ENCODE data around the gene CDC14B.
"Not testable (repeated sequence)": the region's sequence is repeated elsewhere in the genome, so short reads cannot be mapped to it uniquely, and the experiment has no call there.

CDC14B gene

DNA sequence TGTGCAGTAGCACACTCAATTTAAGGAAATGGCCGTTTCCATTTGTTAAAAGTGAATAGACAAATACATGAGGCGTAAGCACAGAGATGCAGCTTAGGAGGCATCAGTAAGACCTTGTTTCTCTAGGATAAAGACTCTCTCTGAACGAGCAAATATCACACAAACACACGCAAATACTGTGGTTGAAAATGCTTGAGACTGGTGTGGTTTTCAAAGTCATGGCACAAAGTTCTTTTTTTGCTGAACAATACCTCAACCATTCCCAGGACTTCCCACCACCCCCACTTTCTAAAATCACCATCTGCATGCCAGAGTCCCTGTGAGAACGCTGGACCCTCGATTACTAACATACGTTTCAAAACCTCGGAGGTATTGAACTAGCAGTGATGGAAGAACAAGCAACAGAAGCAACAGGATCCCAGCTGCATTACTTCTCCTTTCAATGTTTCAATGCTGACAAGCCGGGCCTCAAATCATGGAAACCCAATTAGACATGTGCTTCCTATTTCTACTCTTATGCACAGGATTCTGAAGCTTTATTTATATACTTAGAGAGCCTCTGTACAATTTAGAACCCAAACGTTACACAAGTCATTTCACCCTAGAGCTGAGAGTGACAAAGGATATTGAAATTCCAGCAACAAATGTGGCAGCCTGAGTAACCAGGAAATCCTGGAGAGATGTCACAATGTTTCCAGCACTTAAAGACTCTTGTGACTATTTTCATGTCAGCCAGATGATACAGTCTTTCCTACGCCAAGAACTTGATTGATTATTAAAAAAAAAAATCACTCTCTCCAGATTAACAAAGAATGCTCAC, 63.9 kb downstream of the CDC14B start:
- H3K9ac ChIP-seq (ENCODE audit: low read length): no peak overlapping the region
- H3K36me3 ChIP-seq (ENCODE audit: insufficient read depth, low read length): peaks cover 1% of the 10 kb centered on the region
- no peak overlapping the region for H3K4me3 ChIP-seq (ENCODE audit: low read depth in 1 of 2, low read length in 2 of 2)
- H3K9me3 ChIP-seq (ENCODE audit: low read length): no peaks in the 10 kb centered on the region
- no peaks in the 10 kb centered on the region for H3K4me1 ChIP-seq (ENCODE audit: insufficient read depth, low read length)
- no peak overlapping the region for H3K27ac ChIP-seq (ENCODE audit: low read depth, low read length)
- H3K27me3 ChIP-seq (ENCODE audit: control insufficient read depth in 1 of 2, insufficient read depth in 2 of 2, low read length in 2 of 2): no peaks in the 10 kb centered on the region

GRCh38 chr9:96554801-96555566, 64.7 kb downstream of the CDC14B start:
- Histone ChIP-seq H3K9ac (ENCODE audit: low read length) (no peak overlapping the region), H3K9me3 (ENCODE audit: low read length) (no peaks in the 10 kb centered on the region), H3K4me1 (ENCODE audit: insufficient read depth, low read length) (no peaks in the 10 kb centered on the region), H3K27me3 (ENCODE audit: control insufficient read depth in 1 of 2, insufficient read depth in 2 of 2, low read length in 2 of 2) (no peaks in the 10 kb centered on the region), H3K27ac (ENCODE audit: low read depth, low read length) (no peak overlapping the region), H3K36me3 (ENCODE audit: insufficient read depth, low read length) (peaks cover 4% of the 10 kb centered on the region), H3K4me3 (ENCODE audit: low read depth in 1 of 2, low read length in 2 of 2) (no peak overlapping the region)

DNA sequence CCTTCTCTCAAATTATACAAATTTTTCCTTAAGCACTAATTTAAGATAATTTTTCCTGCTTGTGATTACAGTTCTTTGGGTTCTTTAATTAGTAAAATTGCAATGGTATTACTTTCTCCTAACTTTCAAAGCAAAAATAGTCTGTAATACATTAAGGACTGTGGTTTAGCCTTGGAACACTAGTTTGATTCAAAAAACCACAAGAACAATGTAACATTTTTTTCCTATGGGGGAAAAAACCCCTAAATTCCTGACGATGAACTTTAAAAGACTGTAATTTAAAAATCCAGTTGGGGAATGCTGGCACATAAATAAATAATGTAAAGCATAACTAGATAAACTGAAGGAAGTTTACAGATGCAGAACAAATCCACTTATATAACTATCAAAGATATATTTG, 65.3 kb downstream of the CDC14B start:
- Histone ChIP-seq H3K4me1 (ENCODE audit: insufficient read depth, low read length) (no peaks in the 10 kb centered on the region), H3K9me3 (ENCODE audit: low read length) (no peaks in the 10 kb centered on the region), H3K27ac (ENCODE audit: low read depth, low read length) (no peak overlapping the region), H3K4me3 (ENCODE audit: low read depth in 1 of 2, low read length in 2 of 2) (no peak overlapping the region), H3K27me3 (ENCODE audit: control insufficient read depth in 1 of 2, insufficient read depth in 2 of 2, low read length in 2 of 2) (no peaks in the 10 kb centered on the region), H3K36me3 (ENCODE audit: insufficient read depth, low read length) (peaks cover 4% of the 10 kb centered on the region), H3K9ac (ENCODE audit: low read length) (no peak overlapping the region)

DNA sequence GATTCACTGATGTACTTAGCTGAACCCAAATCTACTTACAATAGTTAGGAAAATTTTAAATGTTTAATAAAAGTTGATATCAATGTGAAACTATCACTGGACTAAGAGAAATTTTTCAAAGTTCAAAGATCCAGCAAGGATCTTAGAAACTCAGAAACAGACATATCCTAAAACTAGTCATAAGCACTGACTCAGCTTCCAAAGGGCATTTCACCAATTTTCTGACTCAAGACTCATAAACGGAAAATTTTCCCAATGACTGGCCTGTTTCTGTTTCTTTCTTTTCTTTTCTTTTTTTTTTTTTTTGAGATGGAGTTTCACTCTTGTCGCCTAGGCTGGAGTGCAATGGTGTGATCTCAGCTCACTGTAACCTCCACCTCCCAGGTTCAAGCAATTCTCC, 66.6 kb downstream of the CDC14B start:
- Histone ChIP-seq H3K27me3 (ENCODE audit: control insufficient read depth in 1 of 2, insufficient read depth in 2 of 2, low read length in 2 of 2) (no peaks in the 10 kb centered on the region), H3K36me3 (ENCODE audit: insufficient read depth, low read length) (peaks cover 4% of the 10 kb centered on the region), H3K4me1 (ENCODE audit: insufficient read depth, low read length) (no peaks in the 10 kb centered on the region), H3K9me3 (ENCODE audit: low read length) (no peaks in the 10 kb centered on the region), H3K4me3 (ENCODE audit: low read depth in 1 of 2, low read length in 2 of 2) (no peak overlapping the region), H3K27ac (ENCODE audit: low read depth, low read length) (no peak overlapping the region), H3K9ac (ENCODE audit: low read length) (no peak overlapping the region)

- Histone ChIP-seq H3K36me3 (ENCODE audit: insufficient read depth, low read length) (peaks cover 4% of the 10 kb centered on the region), H3K4me3 (ENCODE audit: low read depth in 1 of 2, low read length in 2 of 2) (no peak overlapping the region), H3K4me1 (ENCODE audit: insufficient read depth, low read length) (no peaks in the 10 kb centered on the region), H3K27me3 (ENCODE audit: control insufficient read depth in 1 of 2, insufficient read depth in 2 of 2, low read length in 2 of 2) (no peaks in the 10 kb centered on the region), H3K27ac (ENCODE audit: low read depth, low read length) (no peak overlapping the region), H3K9ac (ENCODE audit: low read length) (no peak overlapping the region), H3K9me3 (ENCODE audit: low read length) (no peaks in the 10 kb centered on the region)
Measured at GRCh38 chr9:96551403-96551802, 68.2 kb downstream of the CDC14B start.

- Histone ChIP-seq H3K36me3 (ENCODE audit: insufficient read depth, low read length) (peaks cover 4% of the 10 kb centered on the region), H3K4me1 (ENCODE audit: insufficient read depth, low read length) (no peaks in the 10 kb centered on the region), H3K27ac (ENCODE audit: low read depth, low read length) (no peak overlapping the region), H3K4me3 (ENCODE audit: low read depth in 1 of 2, low read length in 2 of 2) (no peak overlapping the region), H3K9ac (ENCODE audit: low read length) (no peak overlapping the region), H3K27me3 (ENCODE audit: control insufficient read depth in 1 of 2, insufficient read depth in 2 of 2, low read length in 2 of 2) (no peaks in the 10 kb centered on the region), H3K9me3 (ENCODE audit: low read length) (no peaks in the 10 kb centered on the region)
Measured at GRCh38 chr9:96550659-96551058, 69.0 kb downstream of the CDC14B start.

- not testable (repeated sequence) for H3K36me3 ChIP-seq (ENCODE audit: insufficient read depth, low read length); H3K4me3 ChIP-seq (ENCODE audit: low read depth in 1 of 2, low read length in 2 of 2); H3K27me3 ChIP-seq (ENCODE audit: control insufficient read depth in 1 of 2, insufficient read depth in 2 of 2, low read length in 2 of 2); H3K9ac ChIP-seq (ENCODE audit: low read length); H3K27ac ChIP-seq (ENCODE audit: low read depth, low read length); H3K4me1 ChIP-seq (ENCODE audit: insufficient read depth, low read length); H3K9me3 ChIP-seq (ENCODE audit: low read length)
Measured at GRCh38 chr9:96543131-96543530, 76.5 kb downstream of the CDC14B start.

DNA sequence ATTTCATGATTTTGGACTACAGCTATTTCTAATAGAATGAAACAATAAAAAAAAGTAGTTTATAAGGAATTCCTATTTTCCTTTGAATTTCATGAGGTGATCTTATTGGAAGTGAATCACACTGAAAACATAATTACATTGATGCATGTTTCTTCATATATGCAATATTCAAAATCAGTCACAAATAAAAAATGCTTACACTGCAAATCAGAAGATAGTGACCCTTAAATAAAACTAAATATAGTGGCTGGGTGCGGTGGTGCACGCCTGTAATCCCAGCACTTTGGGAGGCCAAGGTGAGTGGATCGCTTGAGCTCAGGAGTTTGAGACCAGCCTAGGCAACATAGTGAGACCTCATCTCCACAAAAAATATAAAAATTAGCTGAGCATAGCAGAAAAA, 79.5 kb downstream of the CDC14B start:
- Histone ChIP-seq H3K9me3 (ENCODE audit: low read length) (no peaks in the 10 kb centered on the region), H3K36me3 (ENCODE audit: insufficient read depth, low read length) (peaks cover 23% of the 10 kb centered on the region), H3K9ac (ENCODE audit: low read length) (no peak overlapping the region), H3K27ac (ENCODE audit: low read depth, low read length) (no peak overlapping the region), H3K4me1 (ENCODE audit: insufficient read depth, low read length) (no peaks in the 10 kb centered on the region), H3K4me3 (ENCODE audit: low read depth in 1 of 2, low read length in 2 of 2) (no peak overlapping the region), H3K27me3 (ENCODE audit: control insufficient read depth in 1 of 2, insufficient read depth in 2 of 2, low read length in 2 of 2) (no peaks in the 10 kb centered on the region)

- H3K9me3 ChIP-seq (ENCODE audit: low read length): no peaks in the 10 kb centered on the region
- H3K4me3 ChIP-seq (ENCODE audit: low read depth in 1 of 2, low read length in 2 of 2): no peak overlapping the region
- H3K4me1 ChIP-seq (ENCODE audit: insufficient read depth, low read length): no peaks in the 10 kb centered on the region
- H3K9ac ChIP-seq (ENCODE audit: low read length): no peak overlapping the region
- H3K27ac ChIP-seq (ENCODE audit: low read depth, low read length): no peak overlapping the region
- H3K36me3 ChIP-seq (ENCODE audit: insufficient read depth, low read length): peaks cover 14% of the 10 kb centered on the region
- H3K27me3 ChIP-seq (ENCODE audit: control insufficient read depth in 1 of 2, insufficient read depth in 2 of 2, low read length in 2 of 2): no peaks in the 10 kb centered on the region
Measured at GRCh38 chr9:96532173-96532572, 87.5 kb downstream of the CDC14B start.

- no peaks in the 10 kb centered on the region for H3K9me3 ChIP-seq (ENCODE audit: low read length)
- H3K27ac ChIP-seq (ENCODE audit: low read depth, low read length): no peak overlapping the region
- no peaks in the 10 kb centered on the region for H3K27me3 ChIP-seq (ENCODE audit: control insufficient read depth in 1 of 2, insufficient read depth in 2 of 2, low read length in 2 of 2)
- peaks cover 15% of the 10 kb centered on the region for H3K36me3 ChIP-seq (ENCODE audit: insufficient read depth, low read length)
- no peak overlapping the region for H3K4me3 ChIP-seq (ENCODE audit: low read depth in 1 of 2, low read length in 2 of 2)
- H3K9ac ChIP-seq (ENCODE audit: low read length): no peak overlapping the region
- H3K4me1 ChIP-seq (ENCODE audit: insufficient read depth, low read length): no peaks in the 10 kb centered on the region
Measured at GRCh38 chr9:96524764-96525163, 94.9 kb downstream of the CDC14B start.

DNA sequence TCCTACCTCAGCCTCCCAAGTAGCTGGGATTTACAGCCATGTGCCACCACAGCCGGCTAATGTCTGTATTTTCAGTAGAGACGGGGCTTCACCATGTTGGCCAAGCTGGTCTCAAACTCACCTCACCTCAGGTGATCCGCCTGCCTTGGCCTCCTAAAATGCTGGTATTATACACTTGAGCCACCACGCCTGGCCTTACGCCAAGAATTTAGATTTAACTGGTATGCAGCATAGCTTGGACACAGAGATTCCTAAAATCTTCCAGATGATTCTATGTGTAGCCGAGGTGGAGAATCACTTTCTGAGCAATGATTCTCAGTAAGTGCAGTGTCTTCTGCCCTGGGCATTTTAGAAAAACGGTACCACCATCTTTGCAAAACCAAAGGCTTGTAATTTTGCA, 95.6 kb downstream of the CDC14B start:
- Histone ChIP-seq H3K27ac (ENCODE audit: low read depth, low read length) (no peak overlapping the region), H3K27me3 (ENCODE audit: control insufficient read depth in 1 of 2, insufficient read depth in 2 of 2, low read length in 2 of 2) (no peaks in the 10 kb centered on the region), H3K4me3 (ENCODE audit: low read depth in 1 of 2, low read length in 2 of 2) (no peak overlapping the region), H3K36me3 (ENCODE audit: insufficient read depth, low read length) (peaks cover 15% of the 10 kb centered on the region), H3K9me3 (ENCODE audit: low read length) (no peaks in the 10 kb centered on the region), H3K9ac (ENCODE audit: low read length) (no peak overlapping the region), H3K4me1 (ENCODE audit: insufficient read depth, low read length) (no peaks in the 10 kb centered on the region)

All from muscle layer of colon (tissue), 2 donors.